Measurements from ENCODE around the gene PLXNB2. TPM values are rescaled to one million over a fixed set of nuclear protein-coding genes. Genes with fewer than 3 reads are reported as not detected.

The PLXNB2 gene
- total RNA-seq, 1 experiment from 2014 or later, result 80.7 TPM

GRCh38 chr22:50317178-50317577, 9.7 kb upstream of the PLXNB2 start:
- DNase-seq, result no peak
- no peak overlapping the region for H3K4me3 ChIP-seq

GRCh38 chr22:50316114-50317065, 8.9 kb upstream of the PLXNB2 start:
- no peaks in the 10 kb centered on the region for H3K27me3 ChIP-seq
- no peaks in the 10 kb centered on the region for H3K9me3 ChIP-seq
- DNase-seq, result no peak
- H3K4me3 ChIP-seq, result no peak overlapping the region
- no peaks in the 10 kb centered on the region for H3K36me3 ChIP-seq

More at GRCh38 chr22:50317178-50317577, 9.7 kb upstream of the PLXNB2 start:
- H3K27me3 ChIP-seq, result no peaks in the 10 kb centered on the region
- no peaks in the 10 kb centered on the region for H3K36me3 ChIP-seq
- H3K9me3 ChIP-seq, result no peaks in the 10 kb centered on the region

- Histone ChIP-seq H3K9me3 (no peaks in the 10 kb centered on the region), H3K4me3 (no peak overlapping the region), H3K36me3 (no peaks in the 10 kb centered on the region), H3K27me3 (no peaks in the 10 kb centered on the region)
- no peak for DNase-seq
These were observed 8.1 kb upstream of the PLXNB2 start for GRCh38 chr22:50315289-50316113.

- Histone ChIP-seq H3K27me3 (no peaks in the 10 kb centered on the region), H3K9me3 (no peaks in the 10 kb centered on the region), H3K4me3 (no peak overlapping the region), H3K36me3 (no peaks in the 10 kb centered on the region)
- DNase-seq, result no peak
These were observed 7.2 kb upstream of the PLXNB2 start for GRCh38 chr22:50314455-50315288.

GRCh38 chr22:50314081-50314454, 6.6 kb upstream of the PLXNB2 start:
- Histone ChIP-seq H3K4me3 (no peak overlapping the region), H3K36me3 (no peaks in the 10 kb centered on the region), H3K9me3 (no peaks in the 10 kb centered on the region), H3K27me3 (no peaks in the 10 kb centered on the region)
- DNase-seq, result no peak

GRCh38 chr22:50313600-50313999, 6.2 kb upstream of the PLXNB2 start:
- Histone ChIP-seq H3K36me3 (no peaks in the 10 kb centered on the region), H3K27me3 (no peaks in the 10 kb centered on the region), H3K4me3 (no peak overlapping the region), H3K9me3 (no peaks in the 10 kb centered on the region)
- DNase-seq, result no peak

GRCh38 chr22:50313021-50313420, 5.6 kb upstream of the PLXNB2 start:
- DNase-seq, result no peak
- Histone ChIP-seq H3K9me3 (no peaks in the 10 kb centered on the region), H3K27me3 (no peaks in the 10 kb centered on the region), H3K36me3 (no peaks in the 10 kb centered on the region), H3K4me3 (no peak overlapping the region)

- Histone ChIP-seq H3K36me3 (no peaks in the 10 kb centered on the region), H3K4me3 (no peak overlapping the region), H3K27me3 (no peaks in the 10 kb centered on the region), H3K9me3 (no peaks in the 10 kb centered on the region)
- DNase-seq, result no peak
These were observed 4.9 kb upstream of the PLXNB2 start for GRCh38 chr22:50312371-50312770.

- no peaks in the 10 kb centered on the region for H3K9me3 ChIP-seq
- DNase-seq, result no peak
- H3K36me3 ChIP-seq, result peaks cover under 1% of the 10 kb centered on the region
- H3K4me3 ChIP-seq, result no peak overlapping the region
- no peaks in the 10 kb centered on the region for H3K27me3 ChIP-seq
These were observed 4.3 kb upstream of the PLXNB2 start for GRCh38 chr22:50311606-50312351.

GRCh38 chr22:50310949-50311444, 3.6 kb upstream of the PLXNB2 start:
- Histone ChIP-seq H3K27me3 (no peaks in the 10 kb centered on the region), H3K4me3 (no peak overlapping the region), H3K36me3 (peaks cover 3% of the 10 kb centered on the region), H3K9me3 (no peaks in the 10 kb centered on the region)
- DNase-seq, result no peak

GRCh38 chr22:50310031-50310722, 2.7 kb upstream of the PLXNB2 start:
- Histone ChIP-seq H3K4me3 (no peak overlapping the region), H3K9me3 (no peaks in the 10 kb centered on the region), H3K27me3 (no peaks in the 10 kb centered on the region), H3K36me3 (peaks cover 7% of the 10 kb centered on the region)
- no peak for DNase-seq

GRCh38 chr22:50309601-50309991, 2.1 kb upstream of the PLXNB2 start:
- Histone ChIP-seq H3K27me3 (no peaks in the 10 kb centered on the region), H3K36me3 (peaks cover 7% of the 10 kb centered on the region)

GRCh38 chr22:50308986-50309600, 1.6 kb upstream of the PLXNB2 start:
- Histone ChIP-seq H3K4me3 (no peak overlapping the region), H3K27me3 (no peaks in the 10 kb centered on the region), H3K9me3 (no peaks in the 10 kb centered on the region), H3K36me3 (peaks cover 9% of the 10 kb centered on the region)
- no peak for DNase-seq

More at GRCh38 chr22:50309601-50309991, 2.1 kb upstream of the PLXNB2 start:
- Histone ChIP-seq H3K9me3 (no peaks in the 10 kb centered on the region), H3K4me3 (no peak overlapping the region)
- DNase-seq, result no peak

GRCh38 chr22:50308597-50308935, 1.1 kb upstream of the PLXNB2 start:
- Histone ChIP-seq H3K36me3 (peaks cover 15% of the 10 kb centered on the region), H3K27me3 (no peaks in the 10 kb centered on the region), H3K4me3 (no peak overlapping the region), H3K9me3 (no peaks in the 10 kb centered on the region)
- no peak for DNase-seq
